Fibroblast of the aortic adventitia (primary cell): ENCODE data around the gene ZBTB47. TPM values are rescaled to one million over a fixed set of nuclear protein-coding genes. Genes with fewer than 3 reads are reported as not detected.

Experiments used
- DNase-seq: peaks from one replicate; pipeline ENCODE4 v3.0.0-alpha.2; 2010; ENCODE audit warnings: low read depth
- H3K4me3 ChIP-seq: 2 replicates; pipeline ENCODE4 v1.5.1; 2011; ENCODE audit warnings: low read depth, mild to moderate bottlenecking, control low read depth, low read length, moderate library complexity
- total RNA-seq: library from RNA; depleted of rRNA; stranded (reverse); fragments of >200 nt; gene quantifications from 2 replicates; pipeline ENCODE4 v1.2.3, GENCODE V29; 2012; ENCODE audit warnings: low replicate concordance
- TF ChIP-seq, protein P1 (sequence below): IDR thresholded peaks from 2 replicates; pipeline ENCODE4 v1.5.1; 2011; ENCODE audit warnings: mild to moderate bottlenecking, low read length, control low read depth, inconsistent platforms; ENCODE audit not compliant: insufficient read depth

The ZBTB47 gene
- total RNA-seq, 1 donor = 41.8 TPM

DNA sequence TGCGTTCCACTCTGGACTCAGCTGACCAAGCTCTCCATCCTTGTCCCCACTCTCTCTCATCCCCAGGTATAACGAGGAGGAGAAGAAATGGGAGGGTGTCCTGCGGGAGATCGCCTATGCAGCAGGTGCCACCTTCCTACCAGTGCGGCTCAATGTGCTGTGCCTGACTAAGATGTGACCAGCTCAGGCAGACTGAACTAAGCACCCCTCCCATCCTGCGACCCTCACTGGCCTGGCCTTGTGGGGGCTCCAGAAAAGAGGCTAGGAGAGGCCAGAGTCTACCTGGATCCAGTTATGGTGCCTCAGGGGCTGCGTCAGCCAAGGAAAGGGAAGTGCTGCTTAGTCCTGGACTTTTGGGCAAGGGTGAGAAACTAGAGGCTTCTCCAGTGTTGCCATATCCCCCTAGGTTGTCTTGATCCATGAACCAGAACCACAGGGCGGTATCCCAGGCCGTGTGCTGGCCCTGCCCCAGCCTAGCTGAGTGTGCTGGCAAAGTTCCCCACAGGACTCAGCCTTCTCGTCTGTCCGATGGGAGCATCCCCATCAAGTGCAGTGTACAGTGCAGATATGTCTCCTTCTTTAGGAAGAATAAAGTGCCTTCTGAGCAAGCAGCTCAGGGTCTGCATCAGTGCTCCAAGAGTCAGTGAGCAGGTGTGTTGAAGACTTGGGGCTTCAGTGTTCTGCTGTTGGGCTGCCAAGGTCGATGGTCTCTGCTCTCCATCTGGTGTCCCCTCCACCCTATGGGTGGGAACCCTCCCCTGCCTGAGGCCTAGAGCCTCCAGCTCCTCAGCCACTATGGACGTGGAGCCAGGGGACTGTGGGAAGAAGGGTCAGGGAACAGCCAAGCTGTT lies 38.5 kb downstream of the ZBTB47 start:
- no peak overlapping the region for H3K4me3 ChIP-seq
- TF ChIP-seq, protein P1, sequence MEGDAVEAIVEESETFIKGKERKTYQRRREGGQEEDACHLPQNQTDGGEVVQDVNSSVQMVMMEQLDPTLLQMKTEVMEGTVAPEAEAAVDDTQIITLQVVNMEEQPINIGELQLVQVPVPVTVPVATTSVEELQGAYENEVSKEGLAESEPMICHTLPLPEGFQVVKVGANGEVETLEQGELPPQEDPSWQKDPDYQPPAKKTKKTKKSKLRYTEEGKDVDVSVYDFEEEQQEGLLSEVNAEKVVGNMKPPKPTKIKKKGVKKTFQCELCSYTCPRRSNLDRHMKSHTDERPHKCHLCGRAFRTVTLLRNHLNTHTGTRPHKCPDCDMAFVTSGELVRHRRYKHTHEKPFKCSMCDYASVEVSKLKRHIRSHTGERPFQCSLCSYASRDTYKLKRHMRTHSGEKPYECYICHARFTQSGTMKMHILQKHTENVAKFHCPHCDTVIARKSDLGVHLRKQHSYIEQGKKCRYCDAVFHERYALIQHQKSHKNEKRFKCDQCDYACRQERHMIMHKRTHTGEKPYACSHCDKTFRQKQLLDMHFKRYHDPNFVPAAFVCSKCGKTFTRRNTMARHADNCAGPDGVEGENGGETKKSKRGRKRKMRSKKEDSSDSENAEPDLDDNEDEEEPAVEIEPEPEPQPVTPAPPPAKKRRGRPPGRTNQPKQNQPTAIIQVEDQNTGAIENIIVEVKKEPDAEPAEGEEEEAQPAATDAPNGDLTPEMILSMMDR = no peak
- no peak for DNase-seq

DNA sequence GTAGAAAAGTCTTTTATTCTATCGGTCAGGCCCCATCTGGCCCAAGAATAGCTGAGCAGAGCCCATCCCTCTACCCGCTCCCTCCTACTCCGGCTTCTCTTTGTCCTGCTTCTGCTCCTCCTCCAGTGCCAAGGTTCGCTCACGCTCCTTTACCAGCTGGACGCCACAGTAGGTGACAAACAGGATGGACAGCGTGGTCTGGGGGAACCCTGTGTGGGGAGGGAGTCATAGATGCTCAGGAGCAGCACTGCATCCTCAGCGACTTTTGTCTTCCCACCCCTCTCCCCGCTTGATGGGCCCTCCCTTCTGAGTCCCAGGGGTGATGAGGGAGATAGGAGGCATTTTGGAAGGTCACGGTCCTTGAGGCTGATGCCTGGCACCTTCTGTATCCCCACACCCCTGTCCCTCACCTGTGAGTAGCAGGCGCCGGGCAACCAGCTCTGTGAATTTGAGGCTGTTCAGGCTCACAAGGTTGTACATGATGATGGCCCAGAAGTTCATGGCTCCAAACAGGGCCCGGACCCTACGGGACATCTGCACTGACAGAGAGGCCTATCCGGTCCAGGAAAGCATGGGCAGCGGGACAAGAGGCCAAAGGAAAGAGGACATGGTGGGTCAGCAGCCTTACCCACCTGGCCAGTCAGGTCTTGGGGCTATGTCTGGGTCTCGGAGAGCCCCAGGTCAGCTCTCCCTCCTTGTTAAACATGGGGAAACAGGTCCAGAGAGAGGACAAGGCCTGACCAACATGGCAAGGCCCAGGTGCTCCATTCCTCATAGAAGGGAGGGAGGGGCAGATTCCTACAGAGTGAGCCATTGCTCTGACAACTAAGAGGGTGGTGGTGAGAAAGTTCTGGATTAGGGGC lies 39.4 kb downstream of the ZBTB47 start:
- TF ChIP-seq, protein P1 = no peak
- no peak for DNase-seq

DNA sequence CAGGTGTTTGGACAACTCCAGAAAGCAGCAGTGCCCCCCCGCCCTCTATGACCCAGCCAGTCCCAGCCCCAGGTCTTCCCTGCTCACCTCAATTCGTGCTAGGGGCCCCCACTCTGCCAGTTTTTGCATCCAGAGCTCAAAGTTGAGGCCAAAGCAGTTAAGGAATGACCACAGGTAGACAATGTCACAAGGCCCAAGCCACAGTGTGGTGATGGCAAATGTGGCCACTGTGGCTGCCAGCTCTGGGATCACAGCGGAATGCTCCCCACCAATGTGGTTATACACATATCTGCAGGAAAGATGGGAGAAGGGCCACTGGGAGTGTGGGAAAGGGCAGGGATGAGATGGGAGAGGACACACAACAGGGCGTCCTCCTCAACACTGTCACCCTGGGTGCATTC lies 40.0 kb downstream of the ZBTB47 start:
- no peak for DNase-seq
- H3K4me3 ChIP-seq = no peak overlapping the region
- TF ChIP-seq, protein P1 = no peak

More for the DNA sequence above, 39.4 kb downstream of the ZBTB47 start:
- no peak overlapping the region for H3K4me3 ChIP-seq

DNA sequence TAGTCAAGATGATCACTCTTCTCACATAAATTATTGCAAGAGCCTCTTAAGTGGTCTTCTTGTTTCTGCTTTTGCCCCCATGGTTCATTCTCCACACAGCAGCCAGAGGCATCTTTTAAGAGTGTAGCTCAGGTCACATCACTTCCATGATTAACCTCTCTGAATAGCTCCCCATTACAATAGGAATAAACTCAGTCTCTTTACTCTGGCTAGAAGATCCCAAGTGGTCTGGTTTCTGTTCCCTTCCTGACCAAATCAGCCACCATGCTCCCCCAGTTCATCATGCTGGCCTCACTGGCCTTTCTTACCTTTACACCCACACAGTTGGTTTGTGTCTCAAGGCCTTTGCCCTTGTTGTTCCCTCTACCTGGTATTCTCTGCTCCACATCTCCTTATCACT lies 40.9 kb downstream of the ZBTB47 start:
- H3K4me3 ChIP-seq = no peak overlapping the region
- no peak for DNase-seq

DNA sequence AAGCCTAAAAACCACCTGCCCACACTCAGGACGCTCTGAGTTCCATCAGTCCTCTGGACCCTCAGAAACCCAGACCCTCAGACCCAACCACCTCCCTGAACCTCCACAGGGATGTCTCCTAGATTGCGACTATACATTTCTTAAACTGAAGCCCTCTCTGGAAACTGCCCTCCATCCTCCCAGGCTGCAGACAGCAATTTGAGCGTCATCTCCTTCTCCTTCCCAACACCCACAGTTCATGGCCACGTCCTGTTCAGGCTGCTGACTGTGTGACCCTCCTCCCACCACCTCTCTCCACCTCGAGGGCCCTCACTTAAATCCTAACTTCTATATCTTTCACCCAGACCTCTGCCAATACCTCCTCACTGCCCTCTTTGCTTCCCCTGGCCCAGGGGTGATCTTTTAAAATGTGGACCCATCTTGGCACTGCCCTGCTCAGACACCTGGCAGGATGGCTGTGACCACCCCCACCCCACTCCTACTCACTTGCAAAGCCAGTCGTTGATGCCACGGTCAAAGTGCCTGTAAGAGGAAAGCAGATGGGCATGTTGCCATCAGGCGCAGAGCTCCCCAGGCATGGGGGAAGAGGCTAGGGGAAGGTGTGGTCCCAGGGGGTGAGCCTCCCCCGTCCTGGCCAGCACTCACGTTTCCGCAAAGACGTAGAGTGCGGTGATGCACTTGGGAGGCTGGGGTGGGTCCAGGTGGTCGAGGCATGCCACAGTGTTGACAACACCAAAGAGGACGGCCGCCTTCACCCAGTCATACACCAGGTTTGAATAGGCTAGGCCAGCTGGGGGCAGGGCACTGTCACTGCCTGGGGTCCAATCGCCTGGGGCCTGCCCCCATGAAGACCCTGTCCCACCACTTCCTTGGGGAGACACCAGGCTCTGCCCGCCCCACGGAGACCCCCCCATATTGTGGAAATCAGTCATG lies 43.1 kb downstream of the ZBTB47 start:
- no peak for DNase-seq

More for the DNA sequence above, 40.9 kb downstream of the ZBTB47 start:
- TF ChIP-seq, protein P1 = no peak

More for the DNA sequence above, 43.1 kb downstream of the ZBTB47 start:
- TF ChIP-seq, protein P1 = no peak
- no peak overlapping the region for H3K4me3 ChIP-seq
